GM04504 (cell line): ENCODE data around the gene UBXN6.
A peak's percentile ranks its signal among the peaks of the same experiment; 100 is the strongest.

Experiments
- DNase-seq: peaks from one replicate; pipeline ENCODE4 v3.0.0-alpha.2; 2012; ENCODE audit warnings: low read depth

Gene UBXN6

DNA sequence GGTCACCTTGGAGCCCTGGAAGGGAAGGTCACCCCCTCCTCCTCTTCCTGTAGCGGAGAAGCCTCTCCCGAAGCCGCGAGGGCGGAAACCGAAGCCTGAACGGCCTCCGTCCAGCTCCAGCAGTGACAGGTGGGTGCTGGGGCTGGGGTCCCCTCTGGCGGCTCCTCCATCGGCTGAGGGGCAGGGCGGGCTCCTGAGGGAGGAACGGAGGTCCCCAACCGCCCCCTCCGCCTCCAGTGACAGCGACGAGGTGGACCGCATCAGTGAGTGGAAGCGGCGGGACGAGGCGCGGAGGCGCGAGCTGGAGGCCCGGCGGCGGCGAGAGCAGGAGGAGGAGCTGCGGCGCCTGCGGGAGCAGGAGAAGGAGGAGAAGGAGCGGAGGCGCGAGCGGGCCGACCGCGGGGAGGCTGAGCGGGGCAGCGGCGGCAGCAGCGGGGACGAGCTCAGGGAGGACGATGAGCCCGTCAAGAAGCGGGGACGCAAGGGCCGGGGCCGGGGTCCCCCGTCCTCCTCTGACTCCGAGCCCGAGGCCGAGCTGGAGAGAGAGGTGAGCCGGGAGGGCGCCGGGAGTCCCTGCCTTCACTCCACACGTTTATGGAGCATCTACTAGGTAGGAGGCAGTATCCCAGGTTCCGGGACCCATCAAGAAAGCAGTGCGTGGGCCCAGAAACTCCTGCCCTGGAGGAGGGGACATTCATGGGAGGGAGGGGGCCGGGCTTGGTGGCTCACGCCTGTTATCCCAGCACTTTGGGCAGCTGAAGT is 36.5 kb upstream of the UBXN6 start:
- DNase-seq, result no peak

DNA sequence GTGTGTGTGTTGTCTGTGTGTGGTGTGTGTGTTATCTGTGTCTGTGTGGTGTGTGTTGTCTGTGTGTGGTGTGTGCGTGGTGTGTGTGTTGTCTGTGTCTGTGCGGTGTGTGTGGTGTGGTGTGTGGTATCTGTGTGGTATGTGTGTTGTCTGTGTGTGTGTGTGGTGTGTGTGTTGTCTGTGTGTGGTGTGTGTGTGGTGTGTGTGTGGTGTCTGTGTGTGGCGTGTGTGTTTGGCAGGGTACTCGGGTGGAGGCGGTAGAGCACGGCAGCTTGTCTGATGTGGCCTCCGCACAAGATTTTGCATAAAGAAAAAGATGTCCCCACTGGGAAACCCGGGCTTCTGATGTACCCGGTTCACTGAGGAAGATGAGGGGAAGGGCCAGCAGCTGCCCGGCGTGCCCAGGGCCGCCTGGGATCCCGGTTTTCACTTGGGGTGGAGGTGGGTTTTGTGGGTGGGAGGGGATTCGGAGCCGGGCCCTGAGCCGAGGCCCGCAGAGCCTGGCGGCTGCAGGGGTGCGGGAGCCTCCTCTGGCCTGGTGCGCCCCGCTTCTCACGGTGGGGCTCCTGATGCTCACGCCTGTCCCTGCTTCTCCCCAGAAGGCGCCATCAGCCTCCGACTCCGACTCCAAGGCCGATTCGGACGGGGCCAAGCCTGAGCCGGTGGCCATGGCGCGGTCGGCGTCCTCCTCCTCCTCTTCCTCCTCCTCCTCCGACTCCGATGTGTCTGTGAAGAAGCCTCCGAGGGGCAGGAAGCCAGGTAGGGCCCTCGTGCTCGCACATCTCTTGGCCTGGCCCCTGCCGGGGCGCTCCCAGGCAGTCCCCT is 35.7 kb upstream of the UBXN6 start:
- no peak for DNase-seq

- no peak for DNase-seq
Measured at GRCh38 chr19:4492337-4493103, 34.9 kb upstream of the UBXN6 start.

GRCh38 chr19:4491446-4491845 is 33.9 kb upstream of the UBXN6 start:
- DNase-seq, result no peak

- no peak for DNase-seq
Measured at GRCh38 chr19:4488496-4488895, 30.9 kb upstream of the UBXN6 start.

- DNase-seq, result no peak
Measured at GRCh38 chr19:4487572-4487971, 30.0 kb upstream of the UBXN6 start.

- DNase-seq, result no peak
Measured at GRCh38 chr19:4483385-4483784, 25.8 kb upstream of the UBXN6 start.

GRCh38 chr19:4482721-4483364 is 25.2 kb upstream of the UBXN6 start:
- DNase-seq, result no peak

DNA sequence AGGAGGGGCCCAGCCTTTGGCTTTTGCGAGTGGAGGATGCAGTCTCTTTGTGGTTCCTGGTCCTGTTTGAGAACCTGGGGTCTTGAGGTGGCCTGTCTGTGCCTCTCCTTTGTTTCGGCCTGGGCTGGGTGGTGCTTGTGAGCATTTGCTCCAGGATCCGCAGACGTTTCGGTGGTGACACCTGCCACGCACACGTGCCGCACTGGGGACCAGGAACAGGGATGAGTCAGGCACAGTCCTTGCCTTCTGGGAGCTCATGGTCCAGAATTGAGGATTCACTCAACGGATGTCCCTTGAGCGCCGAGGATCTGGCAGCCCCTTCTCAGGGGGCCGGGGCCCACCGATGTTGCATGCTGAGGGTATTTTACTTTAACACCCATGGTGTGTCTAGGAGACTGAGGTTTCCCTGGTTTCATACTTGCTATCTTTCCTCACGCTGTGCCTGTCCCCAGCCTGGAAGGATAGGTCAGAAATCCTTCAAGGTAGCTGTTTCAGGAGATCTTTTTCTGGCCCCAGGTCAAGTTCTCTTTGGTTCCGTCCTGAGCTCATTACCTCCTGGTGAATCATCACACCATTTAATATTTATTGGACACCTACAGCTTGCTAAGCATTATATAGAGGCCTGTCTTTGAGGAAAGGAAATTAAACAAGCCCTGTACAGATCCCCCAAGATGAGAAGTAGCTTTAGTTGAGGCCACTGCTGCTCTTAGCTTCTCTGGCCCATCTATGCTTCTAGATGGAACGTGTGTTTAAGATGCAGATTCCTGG is 19.6 kb upstream of the UBXN6 start:
- DNase-seq, result no peak

DNA sequence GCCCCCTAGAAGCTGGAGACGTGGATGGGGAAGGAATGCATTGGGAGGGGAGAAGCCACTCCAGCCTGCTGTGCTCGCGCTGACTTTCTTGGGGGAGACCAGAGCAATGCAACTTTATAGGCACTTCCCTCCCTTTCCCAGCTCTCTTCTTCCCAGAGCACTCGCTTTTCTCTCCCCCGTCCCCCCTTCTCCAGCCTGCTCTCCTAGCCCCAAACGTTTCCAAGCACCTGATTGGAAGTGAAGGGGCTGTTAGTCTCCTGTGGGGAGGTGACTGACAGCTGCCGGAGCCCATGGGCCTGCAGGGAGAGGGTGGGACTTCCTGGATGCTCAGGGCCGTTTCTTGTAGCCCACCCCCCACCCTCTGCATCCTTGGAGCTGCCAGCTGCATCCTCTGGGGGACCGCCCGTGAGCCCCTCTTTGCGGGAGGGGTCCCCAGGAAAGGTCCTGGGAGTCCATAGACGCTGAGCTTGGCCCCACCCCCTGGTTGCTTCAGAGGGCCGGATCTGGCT is 17.0 kb upstream of the UBXN6 start:
- DNase-seq, result no peak

DNA sequence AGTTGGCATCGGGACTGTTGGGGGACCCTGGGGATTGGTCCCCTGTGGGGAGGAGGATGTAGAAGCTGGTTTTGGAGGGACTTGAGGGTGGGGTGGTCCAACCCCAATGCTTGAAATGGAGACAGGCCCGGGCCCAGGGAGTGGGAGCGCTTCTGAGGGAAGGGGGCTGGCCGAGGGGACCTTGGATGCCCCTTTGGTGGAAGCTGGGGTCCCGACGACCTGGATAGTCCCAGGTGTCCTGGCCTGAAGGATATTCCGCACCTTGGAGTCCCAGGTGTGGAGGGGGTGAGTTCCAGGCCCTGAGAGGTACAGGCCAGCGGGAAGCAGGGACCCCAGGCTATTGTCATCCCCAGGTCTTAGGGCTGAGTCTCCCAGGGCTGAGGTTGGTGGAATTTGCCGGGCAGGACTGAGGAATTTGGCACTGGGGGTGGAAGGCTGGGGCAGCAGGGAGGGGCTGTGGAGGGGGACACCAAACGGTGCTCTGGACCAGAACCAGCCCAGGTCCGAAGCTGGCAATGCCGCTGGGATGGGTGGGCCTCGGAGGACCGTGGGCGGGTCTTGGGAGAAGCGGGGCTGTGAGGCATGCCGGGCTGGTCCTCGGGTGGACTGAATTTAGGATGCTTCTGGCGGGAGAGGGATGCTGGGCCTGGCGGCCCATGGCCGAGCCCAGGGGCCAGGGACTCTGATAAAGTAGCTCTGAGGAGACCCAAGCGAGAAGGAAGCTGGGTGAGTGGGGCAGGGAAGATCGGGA is 16.3 kb upstream of the UBXN6 start:
- DNase-seq, result no peak

GRCh38 chr19:4473011-4473762 is 15.6 kb upstream of the UBXN6 start:
- no peak for DNase-seq

DNA sequence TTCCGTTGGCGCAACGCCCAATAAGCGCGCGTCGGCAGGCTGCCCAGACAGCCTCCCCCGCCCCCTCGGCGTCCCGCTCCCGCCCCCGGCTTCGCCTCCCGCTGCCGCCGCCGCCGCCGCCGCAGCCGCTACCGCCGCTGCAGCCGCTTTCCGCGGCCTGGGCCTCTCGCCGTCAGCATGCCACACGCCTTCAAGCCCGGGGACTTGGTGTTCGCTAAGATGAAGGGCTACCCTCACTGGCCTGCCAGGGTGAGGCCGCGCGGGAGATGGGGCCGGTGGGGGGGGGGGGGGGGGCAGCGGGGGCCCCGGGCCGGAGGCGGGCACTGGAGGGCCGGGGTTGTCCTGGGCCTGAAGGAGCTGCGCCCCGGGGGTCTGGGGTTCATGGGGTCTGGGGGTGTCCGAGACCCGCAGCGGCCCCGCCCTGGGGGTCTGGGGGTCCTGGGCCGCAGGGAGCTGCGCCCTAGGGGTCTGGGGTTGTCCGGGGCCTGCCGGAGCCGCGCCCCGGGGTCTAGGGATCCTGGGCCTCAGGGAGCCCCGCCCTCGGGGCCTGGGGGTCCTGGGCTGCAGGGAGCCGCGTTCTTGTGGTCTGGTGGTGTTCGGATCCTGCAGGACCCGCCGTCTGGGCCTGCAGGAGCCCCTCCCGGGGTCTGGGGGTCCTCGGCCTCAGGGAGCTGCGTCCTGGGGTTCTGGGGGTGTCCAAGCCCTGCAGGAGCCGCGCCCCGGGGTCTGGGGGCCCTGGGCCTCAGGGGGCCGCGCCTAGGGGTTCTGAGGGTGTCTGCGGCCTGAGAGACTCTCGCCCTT is 14.8 kb upstream of the UBXN6 start, which contains the start of gene HDGFL2:
Gene HDGFL2, plus strand, starts transcription at position 124 of the 801 bp plus-strand sequence. Its CDS starts 54 bp downstream, at position 178.
- DNase-seq, result no peak

- peak; percentile 100 for DNase-seq
Measured at GRCh38 chr19:4471403-4472173, 14.0 kb upstream of the UBXN6 start.

DNA sequence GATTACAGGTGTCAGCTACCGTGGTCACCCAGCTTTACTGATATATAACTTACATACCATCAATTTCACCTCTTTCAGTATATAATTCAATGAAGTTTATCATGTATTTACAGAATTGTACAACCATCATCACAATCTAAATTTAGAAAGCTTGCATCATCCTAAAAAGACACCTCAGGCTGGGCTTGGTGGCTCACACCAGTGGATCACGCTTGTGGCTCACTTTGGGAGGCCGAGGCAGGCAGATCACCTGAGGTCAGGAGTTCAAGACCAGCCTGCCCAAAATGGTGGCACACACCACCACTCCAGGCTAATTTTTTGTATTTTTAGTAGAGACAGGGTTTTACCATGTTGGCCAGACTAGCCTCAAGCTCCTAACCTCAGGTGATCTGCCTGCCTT is 10.2 kb upstream of the UBXN6 start:
- no peak for DNase-seq

DNA sequence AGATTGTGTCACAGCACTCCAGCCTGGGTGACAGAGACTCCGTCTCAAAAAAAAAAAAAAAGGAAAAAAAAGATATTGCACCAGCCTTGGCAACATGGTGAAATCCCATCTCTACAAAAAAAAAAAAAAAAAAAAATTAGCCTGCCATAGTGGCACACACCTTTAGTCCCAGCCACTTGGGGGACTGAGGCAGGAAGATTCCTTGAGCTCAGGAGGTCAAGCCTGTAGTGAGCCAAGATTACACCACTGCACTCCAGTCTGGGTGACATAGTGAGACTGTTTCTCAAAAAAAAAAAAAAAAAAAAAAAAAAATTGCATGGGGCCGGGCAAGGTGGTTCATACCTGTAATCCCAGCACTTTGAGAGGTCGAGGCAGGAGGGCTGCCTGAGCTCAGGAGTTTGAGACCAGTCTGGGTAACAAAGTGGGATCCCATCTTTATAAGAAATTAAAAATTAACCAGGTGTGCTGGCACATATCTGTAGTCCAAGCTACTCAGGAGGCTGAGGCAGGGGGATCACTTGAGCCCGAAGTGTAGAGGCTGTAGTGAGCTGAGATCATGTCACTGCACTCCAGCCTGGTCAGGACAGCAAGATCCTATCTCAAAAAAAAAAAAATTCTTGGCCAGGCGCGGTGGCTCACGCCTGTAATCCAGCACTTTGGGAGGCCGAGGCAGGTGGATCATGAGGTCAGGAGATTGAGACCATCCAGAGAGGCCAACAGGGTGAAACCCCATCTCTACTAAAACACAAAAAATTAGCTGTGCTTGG is 7.4 kb upstream of the UBXN6 start:
- no peak for DNase-seq
